H1 (cell line): ENCODE results near the gene METTL22. TPM values are rescaled to one million over a fixed set of nuclear protein-coding genes. Genes with fewer than 3 reads are reported as not detected.
A peak's percentile ranks its signal among the peaks of the same experiment; 100 is the strongest.

Source experiments
- ASH2L ChIP-seq: fragments of 200-600, 300-600 bp; sonication (generic); IDR thresholded peaks from one replicate; pipeline ENCODE4 v1.7.1; 2017; ENCODE audit warnings: low read length
- CBX8 ChIP-seq: fragments of 300-800, 300-1000 bp; sonication (generic); IDR thresholded peaks from 2 replicates; pipeline ENCODE4 v1.7.1; 2016; ENCODE audit warnings: low read depth, low read length, borderline replicate concordance
- CHD2 ChIP-seq: IDR thresholded peaks from 2 replicates; pipeline ENCODE4 v1.6.1; 2012; ENCODE audit warnings: low read length, improper control_type of control experiment
- NRF1 ChIP-seq: IDR thresholded peaks from 2 replicates; pipeline ENCODE4 v1.6.1; 2011; ENCODE audit warnings: mild to moderate bottlenecking, low read depth, low read length, improper control_type of control experiment
- RNF2 ChIP-seq: fragments of 200-900, 300-1000 bp; sonication (generic); IDR thresholded peaks from 2 replicates; pipeline ENCODE4 v1.7.1; 2016; ENCODE audit warnings: borderline replicate concordance, low read depth, mild to moderate bottlenecking, antibody characterized with exemption, low read length; ENCODE audit not compliant: poor library complexity, severe bottlenecking; ENCODE audit errors: missing control alignments
- YY1 ChIP-seq: IDR thresholded peaks from 2 replicates; pipeline ENCODE4 v1.6.1; 2011; ENCODE audit warnings: low read depth, mild to moderate bottlenecking, low read length
- polyA plus RNA-seq, 7 experiments: library from polyadenylated mRNA; depleted of rRNA in 3 of 7; stranded (reverse) in 5 of 7; unstranded in 2 of 7; fragments of >200 nt in 5 of 7; fragments of 200-250 nt in 2 of 7; gene quantifications; 1 replicate in 5 of 7; 2 replicates in 1 of 7; 4 replicates in 1 of 7; pipeline versions ENCODE4 v1.2.1 to v1.2.3, GENCODE V29; 2011 to 2013; ENCODE audit warnings: missing spikeins in 2 of 7, mixed read lengths in 2 of 7
- total RNA-seq: library from RNA; stranded (reverse); fragmentation: NEBNext Ultra II Directional; extraction: Animal tissue kit (Norgen Biotek cat#: 25700); gene quantifications from 2 replicates; pipeline ENCODE4 v1.2.1, GENCODE V29; 2021
- TF ChIP-seq, protein P1 (sequence below): IDR thresholded peaks from 2 replicates; pipeline ENCODE4 v1.6.1; 2012; ENCODE audit warnings: low read length, inconsistent platforms

The METTL22 gene
- total and polyA plus RNA-seq, 2 of the 8 experiments (the other 6 are each of a cell fraction or from before 2014, with no cell fraction given) = 56.7 to 85.2 TPM

DNA sequence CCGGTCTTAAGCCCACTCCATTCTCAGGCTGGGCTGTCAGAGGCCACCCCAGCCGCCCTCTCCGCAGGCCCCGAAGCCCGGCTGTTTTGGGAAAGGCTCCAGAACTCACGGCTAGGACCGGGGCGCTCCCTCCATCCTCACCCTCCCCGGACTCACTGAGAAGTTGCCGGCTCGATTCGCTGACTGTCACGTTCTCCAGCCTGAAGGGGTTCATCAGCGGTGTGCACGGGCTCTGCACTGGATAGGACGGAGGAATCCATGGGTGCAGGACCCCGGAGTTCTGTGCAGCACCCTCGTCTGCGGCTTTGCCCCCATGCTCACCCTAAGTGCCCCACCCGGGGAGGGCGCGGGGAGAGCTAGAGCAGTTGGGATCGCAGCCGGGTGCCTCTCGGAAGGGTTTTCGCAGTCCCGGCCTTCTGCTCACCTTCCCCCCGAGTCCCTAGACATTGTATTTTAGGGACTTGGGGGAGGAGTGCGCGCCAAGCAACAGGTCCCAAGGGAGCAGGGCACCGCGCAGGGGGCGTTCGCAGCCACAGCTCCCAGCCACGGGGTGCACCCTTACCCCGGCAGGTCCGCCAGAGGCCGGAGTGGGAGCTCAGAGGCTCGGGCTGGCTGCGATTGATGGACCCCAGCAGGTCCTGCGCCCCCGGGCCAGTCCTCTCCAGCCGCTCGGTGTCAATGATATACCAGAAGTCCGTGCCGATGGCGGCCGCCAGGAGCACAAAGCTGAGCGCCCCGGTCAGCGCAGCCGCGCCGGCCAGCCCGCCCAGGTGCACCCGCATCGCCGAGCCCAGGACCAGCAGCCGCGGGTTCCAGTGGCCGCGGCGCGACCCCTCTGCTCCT lies 32.2 kb upstream of the METTL22 start (continued):
- TF ChIP-seq YY1 (0 out of 2 replicates have a peak, but pooled peaks have one; percentile 30), RNF2 (peak; percentile 38), CHD2 (no peak), CBX8 (no peak), ASH2L (no peak), NRF1 (no peak)
- TF ChIP-seq, protein P1, sequence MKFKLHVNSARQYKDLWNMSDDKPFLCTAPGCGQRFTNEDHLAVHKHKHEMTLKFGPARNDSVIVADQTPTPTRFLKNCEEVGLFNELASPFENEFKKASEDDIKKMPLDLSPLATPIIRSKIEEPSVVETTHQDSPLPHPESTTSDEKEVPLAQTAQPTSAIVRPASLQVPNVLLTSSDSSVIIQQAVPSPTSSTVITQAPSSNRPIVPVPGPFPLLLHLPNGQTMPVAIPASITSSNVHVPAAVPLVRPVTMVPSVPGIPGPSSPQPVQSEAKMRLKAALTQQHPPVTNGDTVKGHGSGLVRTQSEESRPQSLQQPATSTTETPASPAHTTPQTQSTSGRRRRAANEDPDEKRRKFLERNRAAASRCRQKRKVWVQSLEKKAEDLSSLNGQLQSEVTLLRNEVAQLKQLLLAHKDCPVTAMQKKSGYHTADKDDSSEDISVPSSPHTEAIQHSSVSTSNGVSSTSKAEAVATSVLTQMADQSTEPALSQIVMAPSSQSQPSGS = no peak
